ENCODE measurements around the gene ACP3. TPM values are rescaled to one million over a fixed set of nuclear protein-coding genes. Genes with fewer than 3 reads are reported as not detected.

Gene ACP3
- total RNA-seq (2014; rRNA removed; shearing (Covaris generic)): not detected in 2 replicates

GRCh38 chr3:132317229-132317948 lies at the start of gene ACP3:
ACP3 (plus strand) TSS chr3:132317407; CDS start chr3:132317457, 50 bp downstream.
- Histone ChIP-seq H3K4me3 (no peak within 1 kb of the TSS), H3K27me3 (no peaks in the 10 kb centered on the region), H3K9me3 (replicated peaks) (no peaks in the 10 kb centered on the region), H3K36me3 (no peaks in the 10 kb centered on the region), H3K27ac (no peak within 1 kb of the TSS), H3K4me1 (no peaks in the 10 kb centered on the region)
- peak in 1 of 2 experiments; percentile 3 for DNase-seq

- no peaks in the 10 kb centered on the region for H3K36me3 ChIP-seq
- H3K27me3 ChIP-seq: no peaks in the 10 kb centered on the region
- H3K27ac ChIP-seq: no peak overlapping the region
- H3K4me3 ChIP-seq: no peak overlapping the region
- H3K9me3 ChIP-seq (replicated peaks): no peaks in the 10 kb centered on the region
- no peak for DNase-seq
- no peaks in the 10 kb centered on the region for H3K4me1 ChIP-seq
Observed at GRCh38 chr3:132268956-132269355, 48.3 kb upstream of the ACP3 start.

- Histone ChIP-seq H3K4me3 (no peak overlapping the region), H3K36me3 (no peaks in the 10 kb centered on the region), H3K9me3 (replicated peaks) (no peaks in the 10 kb centered on the region), H3K27ac (no peak overlapping the region), H3K4me1 (no peaks in the 10 kb centered on the region), H3K27me3 (no peaks in the 10 kb centered on the region)
- DNase-seq: no peak
Observed at GRCh38 chr3:132273036-132273435, 44.2 kb upstream of the ACP3 start.

- no peak overlapping the region for H3K4me3 ChIP-seq
Observed at GRCh38 chr3:132276228-132276906, 40.8 kb upstream of the ACP3 start.

GRCh38 chr3:132279030-132279429 lies 38.2 kb upstream of the ACP3 start:
- no peak for DNase-seq
- Histone ChIP-seq H3K27me3 (0 out of 2 replicates have a peak, but pooled peaks cover 5% of the 10 kb centered on the region), H3K27ac (no peak overlapping the region), H3K4me3 (no peak overlapping the region), H3K4me1 (no peaks in the 10 kb centered on the region), H3K9me3 (replicated peaks) (no peaks in the 10 kb centered on the region), H3K36me3 (no peaks in the 10 kb centered on the region)

More at GRCh38 chr3:132276228-132276906, 40.8 kb upstream of the ACP3 start:
- H3K27ac ChIP-seq: no peak overlapping the region
- no peak for DNase-seq
- no peaks in the 10 kb centered on the region for H3K36me3 ChIP-seq
- H3K27me3 ChIP-seq: no peaks in the 10 kb centered on the region
- no peaks in the 10 kb centered on the region for H3K9me3 ChIP-seq (replicated peaks)
- H3K4me1 ChIP-seq: no peaks in the 10 kb centered on the region

- H3K27ac ChIP-seq: no peak overlapping the region
- DNase-seq: no peak
- H3K4me3 ChIP-seq: no peak overlapping the region
- no peaks in the 10 kb centered on the region for H3K9me3 ChIP-seq (replicated peaks)
- H3K4me1 ChIP-seq: no peaks in the 10 kb centered on the region
- no peaks in the 10 kb centered on the region for H3K36me3 ChIP-seq
- 0 out of 2 replicates have a peak, but pooled peaks cover 5% of the 10 kb centered on the region for H3K27me3 ChIP-seq
Observed at GRCh38 chr3:132283440-132283839, 33.8 kb upstream of the ACP3 start.

GRCh38 chr3:132283916-132284405 lies 33.2 kb upstream of the ACP3 start:
- DNase-seq: no peak
- no peak overlapping the region for H3K27ac ChIP-seq
- H3K4me1 ChIP-seq: no peaks in the 10 kb centered on the region

GRCh38 chr3:132284781-132285619 lies 32.2 kb upstream of the ACP3 start:
- no peak overlapping the region for H3K27ac ChIP-seq
- no peaks in the 10 kb centered on the region for H3K36me3 ChIP-seq
- H3K4me1 ChIP-seq: no peaks in the 10 kb centered on the region
- no peak overlapping the region for H3K4me3 ChIP-seq
- DNase-seq: no peak
- no peaks in the 10 kb centered on the region for H3K9me3 ChIP-seq (replicated peaks)
- 0 out of 2 replicates have a peak, but pooled peaks cover 5% of the 10 kb centered on the region for H3K27me3 ChIP-seq

More at GRCh38 chr3:132283916-132284405, 33.2 kb upstream of the ACP3 start:
- no peaks in the 10 kb centered on the region for H3K36me3 ChIP-seq
- 0 out of 2 replicates have a peak, but pooled peaks cover 5% of the 10 kb centered on the region for H3K27me3 ChIP-seq
- no peaks in the 10 kb centered on the region for H3K9me3 ChIP-seq (replicated peaks)
- H3K4me3 ChIP-seq: no peak overlapping the region

- H3K4me3 ChIP-seq: no peak overlapping the region
- no peaks in the 10 kb centered on the region for H3K4me1 ChIP-seq
- H3K27ac ChIP-seq: no peak overlapping the region
- H3K9me3 ChIP-seq (replicated peaks): no peaks in the 10 kb centered on the region
- 0 out of 2 replicates have a peak, but pooled peaks cover 5% of the 10 kb centered on the region for H3K27me3 ChIP-seq
- DNase-seq: no peak
- no peaks in the 10 kb centered on the region for H3K36me3 ChIP-seq
Observed at GRCh38 chr3:132285620-132285945, 31.6 kb upstream of the ACP3 start.

- no peak overlapping the region for H3K4me3 ChIP-seq
Observed at GRCh38 chr3:132286035-132286434, 31.2 kb upstream of the ACP3 start.

GRCh38 chr3:132288357-132288756 lies 28.9 kb upstream of the ACP3 start:
- Histone ChIP-seq H3K9me3 (replicated peaks) (no peaks in the 10 kb centered on the region), H3K27ac (no peak overlapping the region)
- no peak for DNase-seq

More at GRCh38 chr3:132286035-132286434, 31.2 kb upstream of the ACP3 start:
- Histone ChIP-seq H3K27ac (no peak overlapping the region), H3K36me3 (no peaks in the 10 kb centered on the region), H3K4me1 (no peaks in the 10 kb centered on the region), H3K27me3 (0 out of 2 replicates have a peak, but pooled peaks cover 5% of the 10 kb centered on the region), H3K9me3 (replicated peaks) (no peaks in the 10 kb centered on the region)
- DNase-seq: no peak

GRCh38 chr3:132289316-132289715 lies 27.9 kb upstream of the ACP3 start:
- no peaks in the 10 kb centered on the region for H3K9me3 ChIP-seq (replicated peaks)
- no peak overlapping the region for H3K27ac ChIP-seq
- no peaks in the 10 kb centered on the region for H3K4me1 ChIP-seq
- no peak overlapping the region for H3K4me3 ChIP-seq
- H3K36me3 ChIP-seq: no peaks in the 10 kb centered on the region
- no peaks in the 10 kb centered on the region for H3K27me3 ChIP-seq
- DNase-seq: no peak

More at GRCh38 chr3:132288357-132288756, 28.9 kb upstream of the ACP3 start:
- no peak overlapping the region for H3K4me3 ChIP-seq
- H3K4me1 ChIP-seq: no peaks in the 10 kb centered on the region
- no peaks in the 10 kb centered on the region for H3K27me3 ChIP-seq
- no peaks in the 10 kb centered on the region for H3K36me3 ChIP-seq

GRCh38 chr3:132290833-132291232 lies 26.4 kb upstream of the ACP3 start:
- no peaks in the 10 kb centered on the region for H3K36me3 ChIP-seq
- no peaks in the 10 kb centered on the region for H3K9me3 ChIP-seq (replicated peaks)
- H3K27me3 ChIP-seq: no peaks in the 10 kb centered on the region
- no peaks in the 10 kb centered on the region for H3K4me1 ChIP-seq
- H3K27ac ChIP-seq: no peak overlapping the region
- no peak overlapping the region for H3K4me3 ChIP-seq
- DNase-seq: no peak

GRCh38 chr3:132292042-132292441 lies 25.2 kb upstream of the ACP3 start:
- H3K36me3 ChIP-seq: no peaks in the 10 kb centered on the region
- H3K4me3 ChIP-seq: no peak overlapping the region
- H3K27me3 ChIP-seq: no peaks in the 10 kb centered on the region
- no peaks in the 10 kb centered on the region for H3K4me1 ChIP-seq
- DNase-seq: no peak
- no peak overlapping the region for H3K27ac ChIP-seq
- H3K9me3 ChIP-seq (replicated peaks): no peaks in the 10 kb centered on the region

Measured in SJCRH30 (cell line).